ENCODE data around the gene SPINK5. TPM values are rescaled to one million over a fixed set of nuclear protein-coding genes. Genes with fewer than 3 reads are reported as not detected.
A peak's percentile ranks its signal among the peaks of the same experiment; 100 is the strongest.

The SPINK5 gene
- total and polyA plus RNA-seq, 2 experiments from 2014 or later: 3.0 to 4.4 TPM

DNA sequence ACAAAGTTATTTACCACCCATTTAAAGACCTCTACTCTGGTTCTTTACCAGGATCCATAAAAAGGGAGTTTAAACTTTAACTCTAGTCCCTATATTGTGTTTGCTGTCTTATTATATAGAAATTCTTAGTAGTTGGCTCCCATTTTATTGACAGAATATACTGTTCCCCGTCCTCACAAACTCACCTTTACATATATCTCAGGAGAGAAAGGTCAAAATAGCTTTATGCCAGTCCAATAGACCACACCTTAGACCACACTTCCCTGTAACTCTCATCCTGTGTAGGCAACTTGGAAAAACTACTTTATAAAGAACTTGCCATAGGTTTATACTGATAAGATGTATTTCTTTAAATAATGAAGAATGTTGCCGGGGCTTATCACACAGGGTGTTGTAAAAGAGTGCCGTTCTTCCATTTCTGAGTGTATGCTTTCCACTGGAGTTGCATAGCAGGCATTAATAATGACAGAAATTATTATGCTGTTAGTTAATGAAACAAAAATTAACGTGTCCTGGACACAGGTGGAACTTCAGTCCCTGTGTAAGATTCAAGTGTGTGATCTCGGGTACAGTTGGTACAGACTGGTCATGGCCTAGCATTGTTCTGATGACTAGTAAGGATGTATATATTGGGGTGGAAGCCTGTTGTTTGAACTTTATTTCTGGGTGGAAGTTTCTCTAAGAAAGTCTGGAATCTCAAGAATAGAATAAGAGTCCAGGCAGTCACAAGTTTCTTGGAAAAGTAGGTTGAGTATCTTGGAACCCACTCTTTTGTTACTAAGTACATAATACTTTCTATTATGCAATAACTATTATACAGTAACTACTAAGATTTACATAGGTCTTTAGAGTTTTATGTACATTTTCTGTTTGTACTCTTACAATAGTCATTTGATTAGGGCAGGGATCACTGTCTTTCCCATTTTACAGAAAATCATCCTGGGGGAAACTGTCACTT, 71.6 kb downstream of the SPINK5 start:
- no peaks in the 10 kb centered on the region for H3K27me3 ChIP-seq

GRCh38 chr5:148140846-148141245, 77.1 kb downstream of the SPINK5 start:
- H3K36me3 ChIP-seq (replicated peaks; ENCODE audit: insufficient read depth, low read depth): no peaks in the 10 kb centered on the region
- H3K27ac ChIP-seq: no peak overlapping the region
- H4K20me1 ChIP-seq (ENCODE audit: insufficient read depth, poor library complexity, severe bottlenecking): no peaks in the 10 kb centered on the region
- no peaks in the 10 kb centered on the region for H3K27me3 ChIP-seq
- H3K4me2 ChIP-seq: no peak overlapping the region
- H3K79me2 ChIP-seq: no peaks in the 10 kb centered on the region
- WGBS (ENCODE audit: low lambda C conversion rate, missing lambda C conversion rate): 66% methylated on average over 3 of the region's 3 CpGs
- H3K9me2 ChIP-seq (replicated peaks; ENCODE audit: insufficient read depth): no peaks in the 10 kb centered on the region
- H3K4me3 ChIP-seq: no peak overlapping the region
- peaks cover 13% of the 10 kb centered on the region for H3K4me1 ChIP-seq (ENCODE audit: insufficient read depth)
- H3K9me3 ChIP-seq (ENCODE audit: low read depth): no peaks in the 10 kb centered on the region
- no peak for DNase-seq (ENCODE audit: low spot score)
- H2AFZ ChIP-seq: no peak overlapping the region
- TF ChIP-seq EZH2phosphoT487 (IDR thresholded peaks at IDR 0.05; ENCODE audit: low read depth, severe bottlenecking, unreplicated experiment): no peak
- TF ChIP-seq EZH2 (IDR thresholded peaks at IDR 0.05; ENCODE audit: borderline replicate concordance): no peak
- TF ChIP-seq CTCF (IDR thresholded peaks at IDR 0.05; ENCODE audit: poor library complexity): no peak

More for the DNA sequence above, 71.6 kb downstream of the SPINK5 start:
- H3K4me3 ChIP-seq: no peak overlapping the region
- H3K4me1 ChIP-seq (ENCODE audit: insufficient read depth): peaks cover 5% of the 10 kb centered on the region
- WGBS (ENCODE audit: low lambda C conversion rate, missing lambda C conversion rate): 72% methylated on average over 5 of the region's 5 CpGs
- DNase-seq (ENCODE audit: low spot score): no peak
- TF ChIP-seq CTCF (IDR thresholded peaks at IDR 0.05; ENCODE audit: poor library complexity) (no peak), EZH2phosphoT487 (IDR thresholded peaks at IDR 0.05; ENCODE audit: low read depth, severe bottlenecking, unreplicated experiment) (no peak), EZH2 (IDR thresholded peaks at IDR 0.05; ENCODE audit: borderline replicate concordance) (no peak)
- no peaks in the 10 kb centered on the region for H4K20me1 ChIP-seq (ENCODE audit: insufficient read depth, poor library complexity, severe bottlenecking)
- H3K27ac ChIP-seq: peak overlapping the region; percentile 58
- no peaks in the 10 kb centered on the region for H3K79me2 ChIP-seq
- H3K36me3 ChIP-seq (replicated peaks; ENCODE audit: insufficient read depth, low read depth): no peaks in the 10 kb centered on the region
- no peak overlapping the region for H2AFZ ChIP-seq
- peak overlapping the region; percentile 49 for H3K4me2 ChIP-seq
- no peaks in the 10 kb centered on the region for H3K9me2 ChIP-seq (replicated peaks; ENCODE audit: insufficient read depth)
- no peaks in the 10 kb centered on the region for H3K9me3 ChIP-seq (ENCODE audit: low read depth)

- Histone ChIP-seq H3K27me3 (no peaks in the 10 kb centered on the region), H3K9me2 (replicated peaks; ENCODE audit: insufficient read depth) (no peaks in the 10 kb centered on the region), H3K4me2 (no peak overlapping the region), H2AFZ (no peak overlapping the region), H4K20me1 (ENCODE audit: insufficient read depth, poor library complexity, severe bottlenecking) (no peaks in the 10 kb centered on the region), H3K27ac (no peak overlapping the region), H3K36me3 (replicated peaks; ENCODE audit: insufficient read depth, low read depth) (no peaks in the 10 kb centered on the region), H3K4me3 (no peak overlapping the region), H3K79me2 (no peaks in the 10 kb centered on the region), H3K9me3 (ENCODE audit: low read depth) (no peaks in the 10 kb centered on the region), H3K4me1 (ENCODE audit: insufficient read depth) (peaks cover 18% of the 10 kb centered on the region)
- DNase-seq (ENCODE audit: low spot score): no peak
- TF ChIP-seq EZH2 (IDR thresholded peaks at IDR 0.05; ENCODE audit: borderline replicate concordance): no peak
- no peak for TF ChIP-seq CTCF (IDR thresholded peaks at IDR 0.05; ENCODE audit: poor library complexity)
- no peak for TF ChIP-seq EZH2phosphoT487 (IDR thresholded peaks at IDR 0.05; ENCODE audit: low read depth, severe bottlenecking, unreplicated experiment)
- 96% methylated on average over 2 of the region's 2 CpGs for WGBS (ENCODE audit: low lambda C conversion rate, missing lambda C conversion rate)
These were observed 77.9 kb downstream of the SPINK5 start for GRCh38 chr5:148141645-148142044.

Data from hepatocyte (in vitro differentiated cells).